Testis (tissue), 2 donors: Measurements from ENCODE around the gene SCARB1.

Source experiments
- CTCF ChIP-seq, 3 experiments: fragments of 450-650 bp in 2 of 3; fragments of 200-600 bp in 1 of 3; sonication (generic) in 1 of 3; IDR thresholded peaks; one replicate each; pipeline ENCODE4 v1.5.1; 2016 to 2019; ENCODE audit warnings: antibody characterized with exemption in 3 of 3, mild to moderate bottlenecking in 2 of 3, moderate library complexity in 1 of 3
- POLR2A ChIP-seq: fragments of 450-650 bp; IDR thresholded peaks from one replicate; pipeline ENCODE4 v1.6.1; 2017; ENCODE audit warnings: antibody characterized with exemption, mild to moderate bottlenecking, moderate library complexity

GRCh38 chr12:124852911-124853427, 10.7 kb downstream of the SCARB1 start:
- TF ChIP-seq CTCF (IDR thresholded peaks at IDR 0.05) (no peak), POLR2A (no peak)
